Suppressor macrophage (primary cell): ENCODE measurements around the gene CYB561D2.
"Not testable (repeated sequence)": the region's sequence is repeated elsewhere in the genome, so short reads cannot be mapped to it uniquely, and the experiment has no call there.

Experiments used
- DNase-seq, 4 experiments: peaks; one replicate each; pipeline ENCODE4 v3.0.0-alpha.2; 2020 to 2022
- total RNA-seq, 17 experiments: gene quantifications; one replicate each; lab custom pipeline; 2026; ENCODE audit warnings: mixed read lengths in 6 of 17, inconsistent platforms in 3 of 17; lab: John Stamatoyannopoulos, UW

CYB561D2 gene, protein sequence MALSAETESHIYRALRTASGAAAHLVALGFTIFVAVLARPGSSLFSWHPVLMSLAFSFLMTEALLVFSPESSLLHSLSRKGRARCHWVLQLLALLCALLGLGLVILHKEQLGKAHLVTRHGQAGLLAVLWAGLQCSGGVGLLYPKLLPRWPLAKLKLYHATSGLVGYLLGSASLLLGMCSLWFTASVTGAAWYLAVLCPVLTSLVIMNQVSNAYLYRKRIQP
- 6.8 to 22.1 (median 14.2) reads per million in 17 experiments for total RNA-seq

DNA sequence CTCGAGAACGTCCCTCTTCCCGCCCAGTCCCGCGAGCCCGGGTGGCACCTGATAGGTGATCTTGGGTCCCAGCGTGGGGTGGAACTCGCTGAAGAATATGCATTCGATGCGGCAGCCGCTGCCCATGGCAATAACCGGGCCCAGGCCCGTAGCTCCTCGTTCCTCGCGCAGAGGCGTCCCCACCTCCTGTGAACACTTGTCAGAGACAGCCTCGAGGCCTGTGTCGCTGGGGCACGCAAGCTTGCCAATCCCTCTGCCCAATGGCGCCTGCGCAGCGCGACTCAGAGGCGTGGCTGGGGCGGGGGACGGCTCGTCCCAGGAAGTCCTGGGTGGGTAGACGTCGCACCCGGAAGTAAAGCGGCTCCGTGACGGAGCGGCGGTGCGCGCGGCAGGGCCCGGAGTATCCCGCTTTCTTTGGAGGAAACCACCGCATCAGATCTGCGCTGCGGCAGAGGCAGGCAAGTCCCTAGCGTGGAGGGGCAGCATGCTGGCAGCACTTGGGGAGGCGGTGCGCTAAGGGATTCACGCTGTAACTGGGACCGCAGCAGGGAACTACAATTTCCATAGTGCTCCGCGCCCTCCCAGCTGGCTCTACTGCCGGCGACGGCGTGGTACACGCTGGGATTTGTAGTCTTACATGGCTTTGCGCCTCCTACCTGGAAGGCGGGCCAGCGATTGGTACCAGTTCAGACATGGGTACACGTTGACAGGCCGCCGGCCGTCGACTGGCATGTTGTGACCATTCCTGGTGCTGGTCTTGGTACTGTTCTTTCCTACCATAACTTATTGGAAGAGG, at the start of gene CYB561D2, which contains the start of gene NPRL2:
Gene CYB561D2 (plus strand): TSS at position 336 of the 796 bp plus-strand sequence. CDS start 572 bp downstream, outside the sequence.
Gene NPRL2 (minus strand): TSS at position 249 of the 796 bp plus-strand sequence. CDS start 123 bp downstream, at position 126.
- DNase-seq: peak; percentile 97 to 98 (median 98)

DNA sequence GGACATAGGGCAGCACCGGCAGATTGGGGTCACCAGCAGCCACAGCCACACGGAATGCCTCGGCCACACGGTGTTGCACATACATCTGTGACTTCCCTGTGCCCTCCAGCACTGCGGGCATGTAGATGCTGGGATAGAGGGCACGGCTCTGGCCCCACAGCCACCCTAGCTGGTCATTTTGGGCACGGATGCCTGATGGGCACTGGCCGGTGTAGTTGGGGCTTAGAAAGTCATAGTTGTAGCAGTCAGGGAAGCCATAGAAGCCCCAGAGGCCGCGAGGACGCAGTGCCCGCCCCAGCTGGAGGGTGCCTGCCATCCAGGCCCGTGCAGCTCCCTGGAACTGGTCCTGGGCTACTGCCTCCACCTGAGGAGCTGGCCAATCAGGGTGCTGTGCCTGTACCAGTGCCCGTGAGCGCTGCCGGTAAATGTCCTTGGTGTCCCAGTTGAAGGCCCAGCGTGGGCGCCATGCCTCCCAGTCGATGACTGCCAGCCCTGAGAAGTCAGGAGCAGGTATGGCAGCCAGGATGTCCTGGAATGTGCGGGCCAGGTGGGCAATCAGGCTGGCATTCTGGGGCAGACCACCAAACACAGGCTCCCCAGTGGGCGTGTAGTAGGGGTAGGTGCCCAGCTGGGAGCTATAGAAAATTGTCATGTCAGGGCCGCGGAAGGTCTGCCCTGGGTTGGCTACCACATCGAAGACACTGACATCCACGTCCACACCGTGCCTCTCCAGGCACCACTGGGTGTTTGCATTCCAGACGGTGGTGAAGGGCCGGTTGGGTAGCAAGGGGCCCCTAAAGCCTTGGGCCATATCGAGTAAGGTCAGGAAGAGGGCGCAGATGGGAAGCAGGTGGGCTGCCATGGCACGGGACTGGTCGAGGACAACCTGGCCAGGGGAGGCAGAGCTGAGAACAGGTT, 48.3 kb upstream of the CYB561D2 start:
- no peak for DNase-seq

DNA sequence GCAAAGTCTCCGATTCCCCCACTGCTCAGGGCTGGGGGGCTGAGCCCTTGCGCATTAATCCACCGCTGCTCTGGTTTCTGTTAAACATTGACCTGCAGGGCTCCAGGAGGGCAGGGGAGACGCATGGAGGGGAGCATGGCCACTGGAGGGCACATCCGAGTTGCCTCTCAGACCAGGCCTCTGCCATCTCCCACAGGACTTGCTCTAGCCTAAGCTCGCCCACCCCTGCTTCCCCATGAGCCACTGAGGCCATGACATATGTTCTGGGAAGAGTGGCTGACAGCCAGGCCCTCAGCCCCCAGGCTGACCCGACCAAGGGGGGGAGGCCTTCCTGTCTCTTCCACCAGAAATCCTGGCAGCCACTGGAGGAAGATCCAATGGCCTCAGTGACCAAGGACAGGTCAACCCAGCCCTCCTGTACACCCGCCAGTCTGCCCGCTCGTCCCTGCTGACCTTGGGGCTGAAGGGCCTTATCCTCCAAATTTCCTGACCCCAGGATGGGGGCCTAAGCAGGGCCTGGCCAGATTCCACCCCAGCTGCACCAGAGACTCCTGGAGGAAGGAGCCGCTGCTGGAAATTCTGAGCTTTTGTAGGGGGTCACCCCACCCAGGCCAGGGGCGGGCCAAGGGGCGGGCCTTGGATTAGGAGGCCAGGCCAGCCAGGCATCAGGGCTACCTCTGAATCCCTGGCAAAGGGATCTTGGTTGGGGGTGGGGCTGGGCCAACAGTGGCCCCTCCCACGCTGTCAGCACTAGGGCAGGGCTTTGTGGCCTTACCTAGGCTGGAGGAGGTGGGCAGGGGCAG, 47.4 kb upstream of the CYB561D2 start, which contains the start of gene HYAL1:
Gene HYAL1 (minus strand): TSS at position 562 of the 803 bp plus-strand sequence. CDS start 618 bp downstream, outside the sequence.
- DNase-seq: peak in 1 of 4 experiments; percentile 26

DNA sequence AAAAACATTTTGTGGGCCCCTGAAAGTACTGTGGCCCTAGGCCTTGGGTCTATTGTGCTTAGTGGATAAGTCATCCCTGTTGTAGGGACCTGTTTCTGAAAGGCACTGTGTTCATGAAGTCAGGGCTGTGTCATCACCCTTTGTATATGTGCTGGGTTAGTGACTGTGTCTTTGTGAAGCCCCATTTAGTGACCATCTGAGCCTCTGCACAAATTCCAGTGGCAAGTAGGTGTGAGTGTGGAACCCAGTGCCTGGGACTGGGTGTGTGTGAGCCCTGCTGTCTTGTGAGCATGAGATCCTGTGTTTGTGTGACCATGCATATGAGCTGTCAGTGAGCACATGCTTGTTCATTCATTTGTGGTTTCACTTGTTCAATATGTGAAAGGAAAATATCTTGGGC, 46.1 kb upstream of the CYB561D2 start:
- DNase-seq: no peak

DNA sequence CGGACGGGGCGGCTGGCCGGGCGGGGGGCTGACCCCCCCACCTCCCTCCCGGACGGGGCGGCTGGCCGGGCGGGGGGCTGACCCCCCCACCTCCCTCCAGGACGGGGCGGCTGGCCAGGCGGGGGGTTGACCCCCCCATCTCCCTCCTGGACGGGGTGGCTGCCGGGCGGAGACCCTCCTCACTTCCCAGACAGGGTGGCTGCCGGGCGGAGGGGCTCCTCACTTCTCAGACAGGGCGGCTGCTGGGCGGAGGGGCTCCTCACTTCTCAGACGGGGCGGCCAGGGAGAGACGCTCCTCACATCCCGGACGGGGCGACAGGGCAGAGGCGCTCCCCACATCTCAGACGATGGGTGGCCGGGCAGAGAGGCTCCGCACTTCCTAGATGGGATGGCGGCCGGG, 38.6 kb upstream of the CYB561D2 start:
- DNase-seq: not testable (repeated sequence)

DNA sequence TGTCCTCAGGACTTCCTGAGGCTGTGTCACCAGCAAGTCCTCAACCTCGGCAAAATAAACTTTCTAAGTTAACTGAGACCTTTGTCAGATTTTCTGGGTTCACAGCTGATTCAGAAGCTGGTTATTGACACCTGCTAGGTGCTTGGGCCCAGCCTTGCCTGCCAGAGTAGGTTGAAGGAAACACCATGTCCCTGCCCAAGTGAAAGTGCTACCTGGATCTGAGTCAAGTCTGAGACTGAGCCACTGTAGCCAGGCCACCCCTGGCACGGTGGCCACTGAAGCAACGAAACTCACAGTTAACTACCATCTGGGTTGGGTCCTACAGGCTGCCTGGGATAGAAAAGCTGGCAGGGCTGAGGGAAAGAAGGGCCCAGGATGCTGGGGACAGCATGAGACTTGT, 36.3 kb upstream of the CYB561D2 start:
- no peak for DNase-seq

DNA sequence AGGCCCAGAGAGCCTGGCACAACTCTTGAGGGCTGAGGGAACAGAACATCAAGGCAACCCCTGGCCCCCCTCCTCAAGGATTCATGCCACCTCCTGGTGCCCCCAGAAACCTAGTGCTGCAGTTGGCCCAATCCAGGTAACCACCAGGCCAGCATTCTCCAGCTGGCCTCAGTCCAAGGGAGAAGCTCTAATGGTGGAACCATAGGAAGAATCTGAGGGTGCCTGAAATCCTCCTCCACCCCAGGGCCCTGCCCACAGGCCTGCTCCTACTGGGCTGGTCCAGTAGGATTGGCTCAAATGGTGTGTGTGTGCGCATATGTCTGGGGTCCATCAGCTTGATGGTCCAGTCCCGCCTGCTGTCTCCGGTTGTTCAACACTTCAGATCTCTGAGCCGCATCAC, 35.8 kb upstream of the CYB561D2 start:
- no peak for DNase-seq

DNA sequence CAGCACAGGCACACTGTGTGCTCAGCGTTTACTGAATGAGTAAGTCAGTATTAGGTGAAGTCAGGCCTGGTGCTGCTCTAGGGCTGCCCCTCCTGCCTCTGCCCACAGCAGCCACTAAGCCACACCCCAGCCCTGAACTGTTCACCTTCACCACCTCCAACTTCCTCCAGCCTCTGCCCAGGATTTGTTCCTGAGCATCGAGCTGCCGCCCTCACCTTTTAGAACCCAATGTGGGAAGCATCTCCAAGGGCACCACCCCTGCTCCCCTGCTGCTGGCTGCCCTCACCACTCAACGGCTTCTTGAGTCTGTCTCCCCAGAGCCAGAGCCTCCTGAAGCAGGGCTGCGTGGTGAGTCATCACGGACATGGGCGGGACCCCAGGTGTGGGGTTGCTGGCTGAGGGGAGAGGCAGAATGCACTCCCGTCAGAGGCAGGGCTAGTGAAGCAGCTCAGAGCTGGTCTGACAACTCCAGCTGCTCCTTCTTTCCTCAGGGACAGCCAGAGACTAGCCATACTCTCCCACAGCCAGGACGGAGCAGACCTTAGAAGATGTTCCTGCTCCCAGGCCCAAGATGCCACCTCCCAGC, 33.9 kb upstream of the CYB561D2 start:
- DNase-seq: no peak

DNA sequence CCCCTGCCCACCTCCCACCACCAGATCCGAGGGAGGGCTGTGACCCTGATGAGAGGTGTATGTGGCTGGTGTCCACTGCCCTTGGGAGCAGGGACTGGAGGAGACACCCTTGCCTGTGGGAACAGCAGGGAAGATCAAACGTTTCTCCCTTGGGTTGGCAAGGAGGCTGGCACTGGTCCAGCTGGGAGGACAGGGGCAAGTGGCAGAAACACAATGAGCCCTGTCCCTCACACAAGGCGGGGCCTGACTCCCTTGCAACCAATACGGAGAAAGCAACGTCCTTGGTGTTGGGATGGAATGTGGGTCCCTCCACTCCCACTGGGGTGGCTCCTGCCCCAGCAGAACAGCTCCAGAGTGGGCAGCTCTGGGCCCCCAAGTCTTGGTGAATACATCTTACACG, 33.4 kb upstream of the CYB561D2 start:
- DNase-seq: no peak

DNA sequence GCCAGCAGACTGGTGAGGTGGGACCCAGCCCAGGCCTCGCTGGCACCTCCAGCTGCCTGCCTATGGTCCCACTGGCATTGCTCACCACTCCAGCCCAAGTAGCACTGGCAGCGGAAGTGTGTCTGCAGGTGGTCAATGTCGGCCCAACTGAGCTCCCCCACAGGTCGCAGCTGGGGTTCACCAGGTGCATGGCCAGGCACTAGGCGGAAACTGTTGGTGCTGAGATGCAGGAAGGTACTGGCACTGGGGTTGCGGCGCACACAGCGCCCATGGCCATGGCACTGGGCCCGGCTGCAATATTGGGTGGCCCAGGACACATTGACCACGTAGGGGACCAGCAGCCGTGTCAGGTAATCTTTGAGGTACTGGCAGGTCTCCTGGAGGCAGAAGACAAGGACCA, 32.5 kb upstream of the CYB561D2 start:
- DNase-seq: no peak

DNA sequence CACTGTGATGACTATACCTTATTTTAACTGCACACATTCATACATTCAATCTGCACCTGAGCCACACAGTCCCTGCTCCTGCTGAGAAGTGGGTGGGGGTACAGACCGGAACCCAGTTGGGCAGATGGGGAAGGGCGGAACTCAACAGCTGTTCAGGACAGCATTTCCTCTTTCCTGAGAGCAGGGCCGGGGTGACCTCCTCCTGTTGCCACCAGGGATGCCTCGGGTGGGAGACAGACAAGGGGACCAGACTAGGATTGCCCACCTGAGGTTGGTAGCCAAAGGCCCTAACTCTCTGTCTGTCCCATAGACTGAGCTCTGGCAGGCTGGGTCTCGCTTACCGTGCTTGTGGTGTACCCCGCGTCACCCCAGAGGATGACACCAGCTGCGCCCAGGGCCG, 32.0 kb upstream of the CYB561D2 start:
- peak; percentile 24 to 69 (median 56) for DNase-seq

DNA sequence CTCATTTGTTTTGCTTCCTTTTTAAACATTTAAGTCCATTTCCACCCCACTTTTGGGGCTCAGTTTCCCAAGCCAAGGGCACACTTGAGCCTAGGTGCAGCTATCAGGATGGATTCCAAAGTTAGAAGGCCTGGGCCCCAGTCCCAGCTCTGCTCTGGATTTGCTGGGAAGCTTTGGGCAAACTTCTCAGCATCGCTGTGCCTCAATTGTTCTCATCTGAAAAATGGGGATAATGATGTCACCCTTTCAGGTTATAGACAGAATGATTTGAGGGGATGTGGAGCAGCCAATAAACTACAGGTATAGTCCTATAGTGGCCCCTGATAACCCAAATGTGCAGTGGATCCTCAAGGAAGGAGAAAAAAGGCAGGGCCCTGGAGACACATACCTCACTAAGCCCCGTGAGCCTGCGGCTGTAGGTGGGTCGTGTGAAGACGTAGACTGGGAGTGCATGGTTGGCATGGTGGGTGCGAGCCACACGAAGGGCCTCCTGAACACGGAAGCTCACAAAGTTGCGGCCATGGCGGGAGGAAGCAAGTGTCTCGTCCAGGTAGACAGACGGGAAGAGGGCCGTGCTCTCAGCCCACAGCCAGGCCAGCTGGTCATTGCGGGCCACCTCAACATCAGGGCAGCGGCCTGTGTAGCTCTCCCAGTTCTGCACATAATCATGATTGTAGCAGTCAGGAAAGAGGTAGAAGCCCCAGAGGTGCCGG, 31.3 kb upstream of the CYB561D2 start:
- DNase-seq: no peak

DNA sequence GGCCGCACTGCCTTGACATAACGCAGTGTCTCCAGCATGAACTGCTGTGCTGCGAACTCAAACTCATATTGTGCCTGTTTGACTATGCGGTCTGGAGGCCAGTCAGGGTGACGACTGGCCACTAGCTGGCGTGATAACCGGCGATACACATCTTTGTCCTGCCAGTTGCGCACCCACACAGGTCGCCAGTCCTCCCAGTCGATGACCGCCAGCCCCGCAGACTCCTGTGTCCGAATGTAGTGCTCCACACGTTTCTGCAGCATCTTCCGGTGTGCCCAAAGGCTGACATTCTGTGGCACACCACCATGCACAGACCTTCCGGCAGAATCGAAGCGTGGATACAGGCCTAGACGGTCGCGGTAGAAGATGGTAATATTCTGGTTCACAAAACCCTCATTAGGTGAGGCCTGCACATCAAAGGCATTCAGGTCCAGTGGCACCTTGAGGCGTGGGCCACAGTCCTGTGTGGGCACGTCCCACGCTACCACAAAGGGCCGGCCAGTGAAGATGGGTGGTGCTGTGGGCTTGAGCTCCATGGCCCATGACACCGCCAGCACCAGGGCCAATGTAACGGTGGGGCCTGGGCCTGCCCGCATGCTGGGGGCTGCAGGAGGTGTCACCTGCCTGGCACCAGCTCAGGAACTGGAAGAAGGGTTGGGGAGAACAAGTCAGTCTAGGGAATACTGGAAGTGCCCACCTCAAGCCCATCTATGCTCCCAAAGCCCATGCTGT, 30.6 kb upstream of the CYB561D2 start:
- no peak for DNase-seq

DNA sequence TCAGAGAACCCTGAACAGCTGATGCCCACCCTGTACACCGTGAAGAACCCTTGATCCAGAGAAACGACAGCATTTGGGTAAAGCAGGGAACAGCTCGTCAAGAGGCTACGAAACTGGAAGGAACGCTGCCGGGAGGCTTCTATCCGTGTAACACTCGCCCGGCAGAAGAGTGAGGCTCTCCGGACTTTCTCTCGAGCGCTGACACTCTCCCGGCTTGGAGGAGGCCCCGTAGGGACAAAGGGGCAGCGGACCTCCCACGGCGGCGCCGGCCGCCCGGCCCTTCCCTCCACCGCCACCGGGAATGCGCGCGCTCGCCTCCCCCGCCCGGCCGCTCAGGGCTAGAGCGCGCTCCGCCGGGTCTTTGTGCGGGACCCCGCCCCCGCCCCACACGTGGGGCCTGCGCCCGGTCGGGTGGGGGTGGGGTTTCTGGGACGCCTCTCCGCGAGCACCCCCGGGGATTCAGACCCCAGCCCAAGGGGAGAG, 29.8 kb upstream of the CYB561D2 start:
- DNase-seq: peak; percentile 71 to 91 (median 80)

DNA sequence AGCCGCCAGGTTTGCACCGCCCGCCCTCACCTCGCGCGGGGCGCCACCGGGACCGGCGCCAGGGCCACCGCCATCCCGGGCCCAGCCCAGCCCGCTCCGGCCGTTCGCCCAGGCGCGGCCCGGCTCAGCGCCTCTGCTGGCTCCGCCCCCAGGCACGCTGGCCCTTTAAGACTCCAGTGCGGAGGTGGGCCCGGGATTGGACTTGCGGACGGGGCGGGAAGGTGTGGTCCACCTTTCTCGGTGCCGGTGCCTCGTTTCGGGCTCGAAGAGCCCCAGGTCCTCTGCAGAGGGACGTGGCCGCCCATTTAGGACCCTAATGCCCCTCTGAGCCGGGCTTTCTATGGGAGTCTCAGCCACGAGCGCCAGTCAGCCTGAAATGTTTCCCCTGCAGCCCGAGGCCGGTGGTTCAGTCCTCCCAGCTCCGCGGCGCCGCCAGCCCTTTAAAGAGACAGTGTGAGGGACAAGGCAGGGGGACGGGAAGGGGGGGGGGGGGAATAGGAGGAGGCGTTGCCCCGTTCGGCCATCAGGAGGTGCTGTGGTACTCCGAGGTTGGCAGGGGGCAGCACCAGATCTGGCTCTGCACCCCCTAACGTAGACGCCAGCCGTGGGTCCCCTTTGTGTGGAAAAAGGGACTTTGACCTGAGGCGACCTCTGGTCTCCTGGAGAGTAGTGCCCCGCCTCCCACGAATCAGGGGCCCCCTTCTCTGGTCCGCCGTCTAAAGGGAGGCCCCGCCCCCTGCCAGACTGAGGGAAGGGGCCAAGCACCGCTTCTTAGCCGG, 29.1 kb upstream of the CYB561D2 start:
- DNase-seq: peak; percentile 86 to 96 (median 93)

DNA sequence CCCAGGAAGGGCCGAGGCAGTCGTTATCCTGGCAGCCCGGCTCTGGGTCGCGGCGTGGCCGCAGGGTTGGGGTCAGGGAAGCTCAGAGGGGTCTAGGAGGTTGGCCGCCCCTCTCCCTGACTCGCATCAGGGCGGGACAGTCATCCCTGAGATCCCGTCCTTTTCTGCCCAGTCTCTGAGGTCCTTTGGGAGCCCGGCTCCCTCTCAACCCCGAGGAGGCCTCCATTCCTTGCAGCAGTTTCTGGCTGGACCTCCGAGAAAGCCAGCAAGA, 28.6 kb upstream of the CYB561D2 start:
- DNase-seq: no peak

DNA sequence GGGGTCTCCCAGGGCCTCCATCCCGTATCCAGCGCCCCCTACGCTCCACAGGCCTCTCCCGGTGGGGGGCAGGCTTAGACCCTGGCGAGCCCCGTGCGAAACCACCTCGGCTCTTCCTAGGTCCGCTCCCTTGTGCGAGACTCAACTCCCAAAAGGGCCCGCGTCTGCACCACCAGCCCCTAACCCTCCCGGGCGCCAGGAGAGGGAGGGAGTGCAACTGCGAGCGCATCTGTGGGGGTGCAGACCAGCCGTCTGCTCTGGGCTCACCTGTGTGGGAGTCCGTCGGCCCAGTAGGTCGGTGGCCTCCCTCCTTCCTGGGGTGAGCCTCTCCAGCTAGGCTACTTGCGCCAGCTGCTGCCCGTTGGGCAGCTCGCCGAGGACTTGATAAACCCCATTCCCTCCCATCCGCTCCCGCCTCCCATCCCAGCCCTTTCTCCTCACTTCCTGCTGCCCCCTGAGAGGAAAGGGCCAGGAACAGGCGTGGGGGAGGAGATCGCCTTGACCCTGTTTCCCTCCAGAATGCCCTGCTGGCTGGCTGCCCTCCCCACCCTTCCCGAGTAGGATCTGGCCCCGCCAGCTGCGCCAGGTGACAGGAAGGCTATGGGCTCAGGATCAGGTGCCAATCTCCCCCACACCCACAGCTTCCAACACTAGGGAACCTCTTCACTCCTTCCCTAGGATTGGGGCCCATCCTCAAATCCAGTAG, 28.1 kb upstream of the CYB561D2 start, which contains the start of gene HYAL2:
Gene HYAL2 (minus strand): TSS at position 360 of the 706 bp plus-strand sequence. CDS start 2,256 bp downstream, outside the sequence.
- DNase-seq: peak in 1 of 4 experiments; percentile 21

DNA sequence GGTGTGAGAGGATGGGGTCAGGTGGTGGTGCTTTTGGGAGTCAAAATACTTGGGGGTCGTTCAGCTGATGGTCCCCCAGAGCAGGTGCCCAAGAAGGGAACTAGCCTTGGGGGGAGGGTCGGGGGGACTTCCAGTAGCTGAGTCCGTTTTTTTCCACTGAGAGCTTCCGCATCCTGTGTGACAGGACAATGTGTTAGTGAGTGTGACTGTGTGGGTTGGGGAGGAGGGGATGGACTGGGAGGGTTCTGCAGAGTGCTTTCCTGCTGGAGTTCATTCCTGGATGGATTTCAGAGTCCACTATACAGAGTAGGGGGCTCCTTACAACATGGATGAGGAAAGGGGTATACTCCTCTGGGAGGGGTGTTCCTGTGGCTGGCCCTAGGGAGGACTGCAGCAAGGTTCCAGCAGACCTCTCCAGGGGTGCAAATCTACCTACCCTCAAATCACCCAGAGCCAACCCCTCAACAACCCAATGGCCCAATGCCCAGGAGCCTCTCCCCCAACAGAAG, 27.5 kb upstream of the CYB561D2 start:
- peak; percentile 32 to 68 (median 66) for DNase-seq
